Transverse colon (tissue), 4 donors: ENCODE results near the gene NCBP3. TPM values are rescaled to one million over a fixed set of nuclear protein-coding genes. Genes with fewer than 3 reads are reported as not detected.
"Not testable (repeated sequence)": the region's sequence is repeated elsewhere in the genome, so short reads cannot be mapped to it uniquely, and the experiment has no call there.

Experiments used
- DNase-seq: peaks from one replicate; pipeline ENCODE4 v3.0.0-alpha.2; 2019
- H3K27ac ChIP-seq, 4 donors: fragments of 200-600 bp; sonication (generic); 2 replicates each; pipeline ENCODE4 v1.5.1; 2016 to 2018; ENCODE audit warnings: inconsistent platforms in 4 of 4
- H3K27me3 ChIP-seq: fragments of 200-600 bp; sonication (generic); 2 replicates; pipeline ENCODE4 v1.5.1; 2017; ENCODE audit warnings: inconsistent platforms
- H3K36me3 ChIP-seq, 4 donors: fragments of 200-600 bp; sonication (generic); 2 replicates each; pipeline ENCODE4 v1.5.1; 2017 to 2019; ENCODE audit warnings: inconsistent platforms in 4 of 4
- H3K4me1 ChIP-seq, 4 donors: fragments of 200-600 bp; sonication (generic); 2 replicates each; pipeline ENCODE4 v1.5.1; 2017 to 2020; ENCODE audit warnings: inconsistent platforms in 4 of 4
- H3K4me3 ChIP-seq, 4 donors: fragments of 200-600 bp; sonication (generic); 1 replicate in 1 of 4; 2 replicates in 3 of 4; pipeline versions ENCODE4 v1.5.1 to v1.6.1; 2017 to 2019; ENCODE audit warnings: inconsistent platforms in 4 of 4
- H3K9me3 ChIP-seq, 2 donors: fragments of 200-600 bp; sonication (generic); 2 replicates each; pipeline ENCODE4 v1.5.1; 2017 to 2019; ENCODE audit warnings: inconsistent platforms in 2 of 2
- EP300 ChIP-seq: sonication (generic); formaldehyde crosslinking; IDR thresholded peaks from one replicate; pipeline ENCODE4 v1.6.1; 2017; ENCODE audit warnings: antibody characterized with exemption, low read depth
- POLR2A ChIP-seq: fragments of 450-650 bp; IDR thresholded peaks from one replicate; pipeline ENCODE4 v1.6.1; 2016; ENCODE audit warnings: antibody characterized with exemption, mild to moderate bottlenecking, moderate library complexity
- POLR2AphosphoS5 ChIP-seq, 3 donors: sonication (generic); formaldehyde crosslinking; IDR thresholded peaks; one replicate each; pipeline ENCODE4 v1.6.1; 2016; ENCODE audit warnings: antibody characterized with exemption in 3 of 3
- WGBS, 2 donors: methylation state at CpG; one replicate each; pipeline ENCODE4 v1.1.5; 2018; ENCODE audit warnings: low coverage in 1 of 2; 5-methylcytosine and 5-hydroxymethylcytosine counted together
- in situ Hi-C, 4 donors: fragments of 200-750 bp; cut with MboI; loops; one replicate each; pipeline versions ENCODE4 v1.15.0 to v1.15.1; 2017; ENCODE audit warnings: low sequenced_read_pairs in 3 of 4, low pct_ligation_motif_present in 1 of 4, low pct_unique_long_range_greater_than_20kb in 1 of 4
- intact Hi-C: fragments of 100-400 bp; cut with DNase I; formaldehyde crosslinking; loops from one replicate; pipeline ENCODE4 v1.15.1; 2023; ENCODE audit warnings: low total_unique reads
- total RNA-seq, 4 donors: library from RNA; depleted of rRNA; stranded (reverse); fragments of >200 nt; gene quantifications; one replicate each; pipeline ENCODE4 v1.1.0, GENCODE V29; 2016
- TF ChIP-seq, protein P1 (sequence below), 5 experiments: fragments of 200-600 bp in 3 of 5; fragments of 450-650 bp in 2 of 5; sonication (generic) in 3 of 5; IDR thresholded peaks; 1 replicate in 2 of 5; 2 replicates in 3 of 5; pipeline ENCODE4 v1.5.1; 2016 to 2017; ENCODE audit warnings: antibody characterized with exemption in 5 of 5, inconsistent platforms in 3 of 5, mild to moderate bottlenecking in 2 of 5, moderate library complexity in 1 of 5

NCBP3 gene
- total RNA-seq, 4 donors from 2014 or later: 28.9 to 55.6 (median 45.8) TPM

DNA sequence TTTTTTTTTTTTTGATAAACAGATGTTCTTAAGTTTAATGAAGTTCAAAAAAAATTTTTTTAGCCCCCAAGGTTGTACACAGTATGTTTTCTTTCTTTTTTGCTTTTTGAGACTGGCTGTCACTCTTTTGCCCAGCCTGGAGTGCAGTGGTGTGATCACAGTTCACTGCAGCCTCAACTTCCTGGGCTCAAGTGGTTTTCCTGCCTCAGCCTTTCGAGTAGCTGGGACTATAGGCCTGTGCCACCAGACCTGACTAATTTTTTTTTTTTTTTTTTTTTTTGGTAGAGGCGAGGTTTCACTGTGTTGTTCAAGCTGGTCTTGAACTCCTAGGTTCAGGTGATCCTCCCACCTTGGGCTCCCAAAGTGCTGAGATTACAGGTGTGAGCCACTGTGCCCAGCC lies 57.8 kb downstream of the NCBP3 start:
- in situ Hi-C loops (no loop called here), intact Hi-C loops (no loop called here)
- Histone ChIP-seq H3K4me3 (no peak overlapping the region), H3K4me1 (no peaks in the 10 kb centered on the region), H3K27ac (no peak overlapping the region), H3K9me3 (no peaks in the 10 kb centered on the region), H3K36me3 (no peaks in the 10 kb centered on the region), H3K27me3 (no peaks in the 10 kb centered on the region)
- no peak for DNase-seq
- 50 to 60% methylated on average over 1 to 2 of the region's 2 CpGs for WGBS, 2 donors
- TF ChIP-seq, protein P1, sequence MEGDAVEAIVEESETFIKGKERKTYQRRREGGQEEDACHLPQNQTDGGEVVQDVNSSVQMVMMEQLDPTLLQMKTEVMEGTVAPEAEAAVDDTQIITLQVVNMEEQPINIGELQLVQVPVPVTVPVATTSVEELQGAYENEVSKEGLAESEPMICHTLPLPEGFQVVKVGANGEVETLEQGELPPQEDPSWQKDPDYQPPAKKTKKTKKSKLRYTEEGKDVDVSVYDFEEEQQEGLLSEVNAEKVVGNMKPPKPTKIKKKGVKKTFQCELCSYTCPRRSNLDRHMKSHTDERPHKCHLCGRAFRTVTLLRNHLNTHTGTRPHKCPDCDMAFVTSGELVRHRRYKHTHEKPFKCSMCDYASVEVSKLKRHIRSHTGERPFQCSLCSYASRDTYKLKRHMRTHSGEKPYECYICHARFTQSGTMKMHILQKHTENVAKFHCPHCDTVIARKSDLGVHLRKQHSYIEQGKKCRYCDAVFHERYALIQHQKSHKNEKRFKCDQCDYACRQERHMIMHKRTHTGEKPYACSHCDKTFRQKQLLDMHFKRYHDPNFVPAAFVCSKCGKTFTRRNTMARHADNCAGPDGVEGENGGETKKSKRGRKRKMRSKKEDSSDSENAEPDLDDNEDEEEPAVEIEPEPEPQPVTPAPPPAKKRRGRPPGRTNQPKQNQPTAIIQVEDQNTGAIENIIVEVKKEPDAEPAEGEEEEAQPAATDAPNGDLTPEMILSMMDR (IDR thresholded peaks at IDR 0.05): no peak
- TF ChIP-seq EP300: no peak
- no peak for TF ChIP-seq POLR2AphosphoS5 (IDR thresholded peaks at IDR 0.05)
- TF ChIP-seq POLR2A: no peak

DNA sequence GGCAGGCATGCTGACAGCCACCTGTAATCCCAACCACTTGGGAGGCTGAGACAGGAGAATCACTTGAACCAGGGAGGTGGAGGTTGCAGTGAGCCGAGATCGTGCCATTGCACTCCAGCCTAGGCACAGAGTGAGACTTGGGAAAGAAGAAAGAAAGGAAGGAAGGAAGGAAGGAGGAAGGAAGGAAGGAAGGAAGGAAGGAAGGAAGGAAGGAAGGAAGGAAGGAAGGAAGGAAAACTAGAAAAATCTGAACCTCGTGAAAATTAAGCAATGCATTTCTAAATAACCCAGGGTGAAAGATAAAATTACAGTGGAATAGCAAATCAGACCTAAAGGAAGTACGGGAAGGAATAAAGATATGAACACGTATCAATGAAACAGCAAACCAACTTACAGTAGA lies 60.7 kb downstream of the NCBP3 start:
- in situ Hi-C loops, H3K27ac ChIP-seq, DNase-seq, H3K27me3 ChIP-seq, H3K36me3 ChIP-seq, intact Hi-C loops, H3K4me3 ChIP-seq, H3K4me1 ChIP-seq, H3K9me3 ChIP-seq: not testable (repeated sequence)
- WGBS, 2 donors: 77 to 78% methylated on average over 3 to 5 of the region's 5 CpGs

DNA sequence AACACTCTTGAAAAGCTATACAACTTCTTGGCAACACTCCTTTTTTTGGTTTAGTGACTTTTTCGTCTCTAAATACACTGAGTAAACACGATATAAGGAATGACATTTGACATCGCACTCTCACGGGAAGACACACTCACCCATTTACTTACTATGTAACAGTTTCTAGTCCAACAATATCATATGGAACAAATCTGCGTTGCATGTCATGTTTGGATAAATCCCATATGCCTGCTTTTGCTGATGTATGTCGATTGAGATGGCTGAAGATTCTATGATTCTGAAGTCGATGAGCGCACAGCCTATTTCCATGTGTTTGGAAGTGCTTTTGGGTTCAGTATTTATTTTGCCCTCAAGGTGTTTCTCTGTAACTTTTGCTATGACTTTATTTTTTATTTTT lies 63.3 kb downstream of the NCBP3 start:
- DNase-seq: no peak
- no peaks in the 10 kb centered on the region for H3K4me1 ChIP-seq
- H3K4me3 ChIP-seq: no peak overlapping the region
- in situ Hi-C loops (no loop called here), intact Hi-C loops (no loop called here)
- no peaks in the 10 kb centered on the region for H3K36me3 ChIP-seq
- 80 to 85% methylated on average over 5 to 8 of the region's 8 CpGs for WGBS, 2 donors
- no peak overlapping the region for H3K27ac ChIP-seq
- H3K9me3 ChIP-seq: no peaks in the 10 kb centered on the region
- TF ChIP-seq EP300 (no peak), POLR2AphosphoS5 (IDR thresholded peaks at IDR 0.05) (no peak), POLR2A (no peak)
- TF ChIP-seq, protein P1 (IDR thresholded peaks at IDR 0.05): no peak
- no peaks in the 10 kb centered on the region for H3K27me3 ChIP-seq

DNA sequence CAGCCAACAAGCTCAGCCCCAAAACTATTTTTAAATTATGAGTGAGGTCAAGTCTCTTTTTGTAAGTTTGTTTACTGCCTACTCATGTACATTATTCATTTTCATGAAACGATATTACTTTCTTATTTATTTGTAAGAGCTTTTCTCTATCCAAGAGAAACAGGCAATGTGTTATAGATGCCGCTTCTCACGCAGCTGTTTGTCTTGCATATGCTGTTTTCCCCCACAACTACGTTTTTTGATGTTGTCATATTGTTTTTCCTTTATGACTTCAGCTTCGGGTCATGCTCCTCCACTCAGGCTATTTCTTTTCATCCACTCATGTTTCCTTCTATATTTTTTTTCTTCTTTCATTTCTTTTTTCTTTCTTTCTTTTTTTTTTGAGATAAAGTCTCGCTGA lies 65.1 kb downstream of the NCBP3 start:
- DNase-seq: no peak
- in situ Hi-C loops: no loop called here
- intact Hi-C loops: no loop called here
- H3K4me1 ChIP-seq: no peaks in the 10 kb centered on the region
- H3K4me3 ChIP-seq: no peak overlapping the region
- TF ChIP-seq EP300: no peak
- no peak for TF ChIP-seq POLR2A
- no peak for TF ChIP-seq POLR2AphosphoS5 (IDR thresholded peaks at IDR 0.05)
- TF ChIP-seq, protein P1 (IDR thresholded peaks at IDR 0.05): no peak
- H3K36me3 ChIP-seq: no peaks in the 10 kb centered on the region
- no peaks in the 10 kb centered on the region for H3K27me3 ChIP-seq
- no peak overlapping the region for H3K27ac ChIP-seq
- 70 to 82% methylated on average over 6 of the region's 6 CpGs for WGBS, 2 donors
- H3K9me3 ChIP-seq: no peaks in the 10 kb centered on the region

DNA sequence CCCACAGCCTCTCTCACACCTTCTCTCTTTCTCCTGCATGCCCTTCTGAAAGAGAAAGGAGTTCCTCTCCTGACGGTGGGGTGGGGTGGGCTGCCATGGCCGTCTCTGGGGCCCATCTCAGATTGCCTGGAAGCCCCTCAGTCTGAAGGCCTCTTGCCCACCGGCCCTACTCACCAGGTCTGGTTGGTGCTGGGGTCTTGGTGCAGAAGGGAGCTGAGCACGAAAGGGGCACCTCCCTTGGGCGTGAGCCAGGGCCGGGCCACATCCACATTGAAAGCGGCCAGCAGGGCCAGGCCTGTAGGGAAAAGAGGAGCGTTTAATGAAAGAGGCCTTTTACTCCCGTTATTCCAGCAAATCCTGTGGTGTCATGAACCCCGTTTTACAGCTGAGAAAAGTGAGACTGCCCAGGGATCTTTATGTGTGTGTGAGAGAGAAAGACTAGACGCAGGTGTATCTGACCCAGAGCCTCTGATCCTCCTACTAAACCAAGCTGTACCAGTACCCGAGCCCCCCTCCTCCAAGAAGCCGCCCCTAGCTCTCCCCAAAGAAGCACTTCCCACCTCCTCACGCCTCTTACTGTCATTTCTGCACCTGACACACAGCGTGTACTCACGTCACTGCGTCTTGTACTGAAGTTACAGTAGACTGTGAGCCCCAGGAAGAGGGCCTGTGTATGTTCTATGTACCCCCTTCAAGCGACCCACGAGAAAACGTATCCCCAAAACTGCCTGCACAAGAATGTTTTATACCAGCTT lies 68.5 kb downstream of the NCBP3 start:
- H3K4me1 ChIP-seq: no peaks in the 10 kb centered on the region
- TF ChIP-seq POLR2A (no peak), POLR2AphosphoS5 (IDR thresholded peaks at IDR 0.05) (no peak), EP300 (no peak)
- TF ChIP-seq, protein P1 (IDR thresholded peaks at IDR 0.05): no peak
- intact Hi-C loops (no loop called here), in situ Hi-C loops (no loop called here)
- no peak overlapping the region for H3K4me3 ChIP-seq
- H3K36me3 ChIP-seq: no peaks in the 10 kb centered on the region
- H3K9me3 ChIP-seq: no peaks in the 10 kb centered on the region
- H3K27ac ChIP-seq: no peak overlapping the region
- 92 to 93% methylated on average over 6 to 20 of the region's 20 CpGs for WGBS, 2 donors
- DNase-seq: no peak
- no peaks in the 10 kb centered on the region for H3K27me3 ChIP-seq
